ENCODE data around the gene METTL26. TPM values are rescaled to one million over a fixed set of nuclear protein-coding genes. Genes with fewer than 3 reads are reported as not detected.

The METTL26 gene
- total and polyA plus RNA-seq, 2 of the 4 experiments (the other 2 are of a cell fraction): 46.8 to 128 TPM

DNA sequence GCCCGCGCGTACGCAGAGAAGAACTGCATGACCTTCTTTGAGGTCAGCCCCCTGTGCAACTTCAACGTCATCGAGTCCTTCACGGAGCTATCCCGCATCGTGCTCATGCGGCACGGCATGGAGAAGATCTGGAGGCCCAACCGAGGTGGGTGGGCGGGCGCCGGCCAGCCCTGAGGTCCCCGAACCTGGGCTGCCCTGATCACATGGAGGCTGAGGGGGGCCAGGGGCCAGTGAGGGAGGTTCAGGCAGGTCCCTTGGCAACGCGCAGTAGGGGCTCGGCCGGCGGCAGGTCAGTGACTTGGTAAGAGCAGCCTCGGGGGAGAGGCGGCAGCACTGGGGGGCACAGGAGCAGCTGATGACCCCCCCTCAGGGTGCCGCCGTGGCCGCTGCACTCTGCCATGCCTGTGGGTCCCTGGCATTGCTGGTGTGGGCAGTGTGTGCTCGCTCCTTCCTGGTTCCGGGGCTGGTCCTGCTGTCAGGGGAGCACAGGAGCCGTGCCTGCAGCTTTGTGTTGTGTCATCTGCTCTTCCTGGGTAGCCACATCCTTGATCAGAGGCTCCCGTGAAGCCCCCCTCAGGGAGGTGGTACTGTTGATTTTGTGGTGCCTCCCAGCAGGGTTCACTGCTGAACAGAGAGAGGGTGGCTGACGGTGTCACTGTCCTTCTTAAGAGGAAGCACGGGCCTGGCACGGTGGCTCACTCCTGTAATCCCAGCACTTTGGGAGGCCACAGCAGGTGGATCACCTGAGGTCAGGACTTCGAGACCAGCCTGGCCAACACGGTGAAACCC is 9.9 kb downstream of the METTL26 start (continued):
- TF ChIP-seq CHD1 (IDR thresholded peaks at IDR 0.05; ENCODE audit: low read depth, low read length) (no peak), MAFK (IDR thresholded peaks at IDR 0.05; ENCODE audit: low read depth, low read length) (no peak)

DNA sequence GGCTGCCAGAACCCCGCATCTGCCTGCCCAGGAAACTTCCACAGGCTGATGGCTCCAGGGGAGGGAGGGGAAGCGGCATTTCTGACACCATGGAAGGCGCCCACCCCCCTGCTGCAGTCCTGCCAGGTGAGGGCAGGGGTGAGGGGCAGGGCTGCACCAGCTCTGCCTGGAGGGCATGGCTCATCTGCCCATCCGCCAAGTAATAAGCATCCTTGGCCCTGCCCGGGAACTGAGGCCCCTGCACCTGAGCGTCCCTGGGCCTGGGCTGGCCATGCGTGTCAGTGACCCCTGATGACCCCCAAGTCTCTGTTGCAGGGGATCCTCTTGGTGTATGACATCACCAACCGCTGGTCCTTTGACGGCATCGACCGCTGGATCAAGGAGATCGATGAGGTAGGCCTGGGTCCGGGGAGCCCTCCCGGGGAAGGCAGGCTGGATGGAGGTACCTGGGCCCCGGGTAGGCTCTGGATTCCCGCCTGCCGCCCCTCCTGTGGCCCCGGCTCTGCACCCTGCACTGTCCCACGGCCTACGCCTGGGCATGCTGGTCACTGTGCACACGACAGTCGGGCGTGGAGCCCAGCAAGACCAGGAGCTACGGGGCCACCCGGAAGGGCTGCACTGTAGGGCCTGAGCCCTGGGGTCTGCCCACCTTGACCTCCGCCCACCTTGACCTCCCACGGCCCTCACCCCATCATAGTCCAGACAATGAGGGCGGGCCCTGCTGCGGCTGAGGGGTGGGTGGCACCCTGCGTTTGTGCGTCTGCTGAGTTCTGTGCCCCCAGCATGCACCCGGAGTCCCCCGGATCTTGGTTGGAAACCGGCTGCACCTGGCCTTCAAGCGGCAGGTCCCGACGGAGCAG is 10.8 kb downstream of the METTL26 start:
- no TSS peak for BruUV-seq (replicated peaks)
- Histone ChIP-seq H3K4me1 (ENCODE audit: control insufficient read depth, insufficient read depth, low read length) (peaks cover 19% of the 10 kb centered on the region), H2AK9ac (replicated peaks; ENCODE audit: low read depth, low read length, poor library complexity) (peak overlapping the region; percentile 53), H3K4ac (ENCODE audit: low read depth, low read length) (peak overlapping the region; percentile 68; the same call in 1 of the 2 replicates), H3K18ac (ENCODE audit: low read depth, low read length) (no peak overlapping the region), H3K9ac (ENCODE audit: low read depth, low read length) (no peak overlapping the region), H2AK5ac (ENCODE audit: low read depth, low read length) (peak overlapping the region; percentile 90), H4K5ac (ENCODE audit: low read depth, low read length) (no peak overlapping the region), H2BK5ac (ENCODE audit: low read depth, low read length, poor library complexity, severe bottlenecking) (peak overlapping the region; percentile 89), H3K56ac (ENCODE audit: extremely low read depth, insufficient read depth, low read length) (no peak overlapping the region), H3K4me3 (ENCODE audit: insufficient read depth, low read depth, low read length) (no peak overlapping the region), H3K36me3 (ENCODE audit: control insufficient read depth, insufficient read depth, low read length) (peaks cover 7% of the 10 kb centered on the region; the same call in 1 of the 2 replicates), H3K9me1 (ENCODE audit: insufficient read depth, low read length) (peaks cover 4% of the 10 kb centered on the region; the same call in 1 of the 2 replicates), H3K14ac (replicated peaks; ENCODE audit: low read depth, low read length) (no peak overlapping the region), H3K27me3 (ENCODE audit: control insufficient read depth, insufficient read depth, low read length) (no peaks in the 10 kb centered on the region), H3K23ac (ENCODE audit: low read depth, low read length) (no peak overlapping the region), H2AFZ (replicated peaks; ENCODE audit: low read length, poor library complexity) (peak overlapping the region; percentile 49), H2BK20ac (ENCODE audit: low read depth, low read length) (no peak overlapping the region), H2BK15ac (ENCODE audit: low read depth, low read length) (no peak overlapping the region; the same call in 2 of the 3 replicates), H3K79me1 (ENCODE audit: low read depth in 1 of 2, low read length in 2 of 2) (peaks cover 9 to 53% of the 10 kb centered on the region in 2 experiments; a peak in 2 of 4 replicates), H2BK120ac (ENCODE audit: low read depth, low read length) (no peak overlapping the region), H3K27ac (ENCODE audit: insufficient read depth, low read length) (no peak overlapping the region), H4K91ac (ENCODE audit: insufficient read depth, low read depth, low read length) (no peak overlapping the region; the same call in 1 of the 2 replicates), H4K20me1 (ENCODE audit: insufficient read depth, low read length) (0 out of 2 replicates have a peak, but pooled peaks cover 8% of the 10 kb centered on the region), H3K9me3 (ENCODE audit: control insufficient read depth, insufficient read depth, low read length) (no peaks in the 10 kb centered on the region), H4K8ac (ENCODE audit: low read depth in 2 of 2, low read length in 2 of 2) (no peak overlapping the region), H3K4me2 (ENCODE audit: low read depth, low read length) (no peak overlapping the region)
- dilution Hi-C loops (cut with HindIII; ENCODE audit: low sequenced_read_pairs, unreplicated experiment) (no loop called here), intact Hi-C loops (cut with micrococcal nuclease) (no loop called here), in situ Hi-C loops (cut with MboI; ENCODE audit: low sequenced_read_pairs) (no loop called here)
- ATAC-seq (ENCODE audit: low read depth): no peak
- ChIA-PET POLR2A (ENCODE audit: unreplicated experiment) (no interaction called here), CTCF (interaction anchor here (0.5 kb wide), 1 partner anchor 25 kb away, joined by 3 read pairs; no protein-coding TSS in a partner anchor)
- DNase-seq: no peak
- 97% methylated on average over 25 of the region's 37 CpGs; no CpG with 5 or more reads in 1 of the 2 experiments for WGBS, 2 experiments (ENCODE audit: extremely low coverage in 2 of 2, insufficient read length in 1 of 2)
- TF ChIP-seq FOS (IDR thresholded peaks at IDR 0.05; ENCODE audit: low read depth, low read length) (no peak), MXI1 (IDR thresholded peaks at IDR 0.05; ENCODE audit: borderline replicate concordance, low read depth, low read length) (no peak), CHD1 (IDR thresholded peaks at IDR 0.05; ENCODE audit: low read depth, low read length) (no peak), MAFK (IDR thresholded peaks at IDR 0.05; ENCODE audit: low read depth, low read length) (no peak), RCOR1 (IDR thresholded peaks at IDR 0.05; ENCODE audit: insufficient replicate concordance, low read length) (no peak), BHLHE40 (IDR thresholded peaks at IDR 0.05; ENCODE audit: low read depth, low read length) (no peak), MAZ (IDR thresholded peaks at IDR 0.05; ENCODE audit: borderline replicate concordance, low read depth, low read length) (no peak), RAD21 (IDR thresholded peaks at IDR 0.05; ENCODE audit: low read length) (no peak), SMC3 (IDR thresholded peaks at IDR 0.05; ENCODE audit: low read depth, low read length) (no peak)
- TF ChIP-seq, protein P1, sequence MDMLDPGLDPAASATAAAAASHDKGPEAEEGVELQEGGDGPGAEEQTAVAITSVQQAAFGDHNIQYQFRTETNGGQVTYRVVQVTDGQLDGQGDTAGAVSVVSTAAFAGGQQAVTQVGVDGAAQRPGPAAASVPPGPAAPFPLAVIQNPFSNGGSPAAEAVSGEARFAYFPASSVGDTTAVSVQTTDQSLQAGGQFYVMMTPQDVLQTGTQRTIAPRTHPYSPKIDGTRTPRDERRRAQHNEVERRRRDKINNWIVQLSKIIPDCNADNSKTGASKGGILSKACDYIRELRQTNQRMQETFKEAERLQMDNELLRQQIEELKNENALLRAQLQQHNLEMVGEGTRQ (IDR thresholded peaks at IDR 0.05; ENCODE audit: low read depth, low read length): no peak
- TF ChIP-seq, protein P2, sequence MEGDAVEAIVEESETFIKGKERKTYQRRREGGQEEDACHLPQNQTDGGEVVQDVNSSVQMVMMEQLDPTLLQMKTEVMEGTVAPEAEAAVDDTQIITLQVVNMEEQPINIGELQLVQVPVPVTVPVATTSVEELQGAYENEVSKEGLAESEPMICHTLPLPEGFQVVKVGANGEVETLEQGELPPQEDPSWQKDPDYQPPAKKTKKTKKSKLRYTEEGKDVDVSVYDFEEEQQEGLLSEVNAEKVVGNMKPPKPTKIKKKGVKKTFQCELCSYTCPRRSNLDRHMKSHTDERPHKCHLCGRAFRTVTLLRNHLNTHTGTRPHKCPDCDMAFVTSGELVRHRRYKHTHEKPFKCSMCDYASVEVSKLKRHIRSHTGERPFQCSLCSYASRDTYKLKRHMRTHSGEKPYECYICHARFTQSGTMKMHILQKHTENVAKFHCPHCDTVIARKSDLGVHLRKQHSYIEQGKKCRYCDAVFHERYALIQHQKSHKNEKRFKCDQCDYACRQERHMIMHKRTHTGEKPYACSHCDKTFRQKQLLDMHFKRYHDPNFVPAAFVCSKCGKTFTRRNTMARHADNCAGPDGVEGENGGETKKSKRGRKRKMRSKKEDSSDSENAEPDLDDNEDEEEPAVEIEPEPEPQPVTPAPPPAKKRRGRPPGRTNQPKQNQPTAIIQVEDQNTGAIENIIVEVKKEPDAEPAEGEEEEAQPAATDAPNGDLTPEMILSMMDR (conservative IDR thresholded peaks at IDR 0.05; ENCODE audit: low read depth, low read length): no peak

Measured in IMR-90 (cell line).